ENCODE results near the gene ADAMTS18. TPM values are rescaled to one million over a fixed set of nuclear protein-coding genes. Genes with fewer than 3 reads are reported as not detected.

ADAMTS18 gene
- total and polyA plus RNA-seq, 2 donors (not counting 3 experiments of a cell fraction or from before 2014, with no cell fraction given): 18.4 to 27.5 TPM

DNA sequence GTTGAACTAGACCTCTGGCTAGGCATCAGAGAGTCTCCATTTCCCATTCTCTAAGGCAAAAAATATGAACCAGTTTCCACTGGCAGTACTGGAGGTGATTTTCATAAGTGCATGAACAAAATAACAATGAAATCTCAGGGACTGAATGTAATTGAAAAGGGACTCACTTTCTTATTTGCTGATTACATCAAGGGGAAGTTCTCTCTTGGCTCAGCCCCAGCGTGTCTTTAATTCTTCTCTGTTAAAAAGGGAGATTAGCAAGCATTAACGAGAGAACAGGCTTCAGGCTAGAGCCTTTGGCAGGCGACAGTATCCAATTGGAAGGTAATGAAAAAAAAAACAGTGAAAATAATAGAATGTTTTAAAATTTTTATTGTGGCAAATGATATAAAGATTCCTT, 34.0 kb upstream of the ADAMTS18 start:
- intact Hi-C loops (cut with micrococcal nuclease) (loop anchor here (2.0 kb wide), 1 partner anchor 30 kb away; no protein-coding TSS in a partner anchor), dilution Hi-C loops (cut with MboI; ENCODE audit: extremely low pct_ligation_motif_present, low sequenced_read_pairs) (no loop called here)
- H3K27me3 ChIP-seq (ENCODE audit: control insufficient read depth in 2 of 2, insufficient read depth in 2 of 2, low read length in 2 of 2): no peaks in the 10 kb centered on the region
- no peaks in the 10 kb centered on the region for H3K9me1 ChIP-seq (replicated peaks; ENCODE audit: control insufficient read depth, extremely low read depth, insufficient read depth, low read length)
- no peak overlapping the region for H3K27ac ChIP-seq (ENCODE audit: insufficient read depth, low read depth, low read length)
- no peak overlapping the region for H3K4me2 ChIP-seq (ENCODE audit: insufficient read depth, low read length)
- H3K4me3 ChIP-seq (replicated peaks in 1 of 3; ENCODE audit: insufficient read depth in 1 of 3, low read depth in 1 of 3, low read length in 3 of 3): no peak overlapping the region
- H4K20me1 ChIP-seq (replicated peaks; ENCODE audit: control insufficient read depth, extremely low read depth, insufficient read depth, low read length): no peaks in the 10 kb centered on the region
- no peaks in the 10 kb centered on the region for H3K9me3 ChIP-seq (replicated peaks; ENCODE audit: control insufficient read depth, insufficient read depth, low read length)
- no peaks in the 10 kb centered on the region for H3K79me2 ChIP-seq (ENCODE audit: control insufficient read depth, insufficient read depth, low read length)
- H2AFZ ChIP-seq (ENCODE audit: low read depth, low read length): no peak overlapping the region
- no peak overlapping the region for H3K9ac ChIP-seq (replicated peaks; ENCODE audit: extremely low read depth, insufficient read depth, low read length)
- FAIRE-seq (no peak), DNase-seq (ENCODE audit: low read depth, low spot score) (peak; percentile 64)
- TF ChIP-seq MYC (IDR thresholded peaks at IDR 0.05; ENCODE audit: low read depth, low read length) (no peak), JUN (IDR thresholded peaks at IDR 0.05; ENCODE audit: borderline replicate concordance, insufficient read depth, insufficient read length, low read depth) (no peak), EZH2 (IDR thresholded peaks at IDR 0.05; ENCODE audit: borderline replicate concordance, low read depth, low read length, severe bottlenecking) (no peak), CTCF (IDR thresholded peaks at IDR 0.05; ENCODE audit: extremely low read depth in 1 of 2, insufficient read depth in 1 of 2, low read depth in 1 of 2, low read length in 2 of 2) (no peak), FOS (IDR thresholded peaks at IDR 0.05; ENCODE audit: borderline replicate concordance, insufficient read depth, low read length) (no peak), POLR2A (IDR thresholded peaks at IDR 0.05; ENCODE audit: low read depth, low read length) (no peak), POLR2AphosphoS5 (IDR thresholded peaks at IDR 0.05; ENCODE audit: insufficient read depth, low read depth, low read length) (no peak), GATA2 (IDR thresholded peaks at IDR 0.05; ENCODE audit: insufficient read depth, insufficient read length, low read depth, low read length) (no peak)
- TF ChIP-seq, protein P1, sequence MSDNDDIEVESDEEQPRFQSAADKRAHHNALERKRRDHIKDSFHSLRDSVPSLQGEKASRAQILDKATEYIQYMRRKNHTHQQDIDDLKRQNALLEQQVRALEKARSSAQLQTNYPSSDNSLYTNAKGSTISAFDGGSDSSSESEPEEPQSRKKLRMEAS (IDR thresholded peaks at IDR 0.05; ENCODE audit: insufficient read depth, insufficient read length): no peak
- no peaks in the 10 kb centered on the region for H3K36me3 ChIP-seq (ENCODE audit: control insufficient read depth in 2 of 2, extremely low read depth in 1 of 2, insufficient read depth in 2 of 2, low read length in 2 of 2)
- POLR2A ChIA-PET: no interaction called here
- peaks cover 2% of the 10 kb centered on the region for H3K4me1 ChIP-seq (ENCODE audit: control insufficient read depth, extremely low read depth, insufficient read depth, low read length)
- CTCF ChIA-PET: no interaction called here
- no TSS peak for BruUV-seq (replicated peaks)
